Stimulated activated CD8-positive, alpha-beta memory T cell treated with anti-CD3 and anti-CD28 coated beads, Interleukin-2, amount 100 ng/mL, for 48 hours (primary cell): Measurements from ENCODE around the gene SLC26A11.

ENCODE experiments used
- DNase-seq, 2 donors: peaks; one replicate each; pipeline ENCODE4 v3.0.0-alpha.2; 2020; ENCODE audit warnings: low read depth in 2 of 2

SLC26A11 gene

GRCh38 chr17:80220054-80220735, at the start of gene SLC26A11, which contains the start of gene SGSH:
SLC26A11 (plus strand) TSS chr17:80220427; CDS start chr17:80221561, 1,134 bp downstream.
SGSH (minus strand) TSS chr17:80220333; CDS start chr17:80220313, 20 bp downstream.
- DNase-seq, result peak; percentile 63 to 64

GRCh38 chr17:80171681-80172080, 48.5 kb upstream of the SLC26A11 start:
- no peak for DNase-seq

GRCh38 chr17:80173126-80173525, 47.1 kb upstream of the SLC26A11 start:
- DNase-seq, result no peak

GRCh38 chr17:80173916-80174315, 46.3 kb upstream of the SLC26A11 start:
- no peak for DNase-seq

GRCh38 chr17:80176757-80177156, 43.5 kb upstream of the SLC26A11 start:
- no peak for DNase-seq

- DNase-seq, result no peak
Observed at GRCh38 chr17:80177986-80178595, 42.1 kb upstream of the SLC26A11 start.

- DNase-seq, result no peak
Observed at GRCh38 chr17:80180192-80180591, 40.0 kb upstream of the SLC26A11 start.

- no peak for DNase-seq
Observed at GRCh38 chr17:80181431-80181830, 38.8 kb upstream of the SLC26A11 start.

GRCh38 chr17:80182118-80182844, 37.9 kb upstream of the SLC26A11 start:
- no peak for DNase-seq

GRCh38 chr17:80182845-80183223, 37.4 kb upstream of the SLC26A11 start:
- DNase-seq, result no peak

- DNase-seq, result no peak
Observed at GRCh38 chr17:80183581-80184422, 36.4 kb upstream of the SLC26A11 start.

GRCh38 chr17:80184423-80184714, 35.9 kb upstream of the SLC26A11 start:
- no peak for DNase-seq

GRCh38 chr17:80185968-80186367, 34.3 kb upstream of the SLC26A11 start:
- no peak for DNase-seq

GRCh38 chr17:80187090-80187489, 33.1 kb upstream of the SLC26A11 start:
- DNase-seq, result no peak

GRCh38 chr17:80187515-80187941, 32.7 kb upstream of the SLC26A11 start:
- no peak for DNase-seq

- DNase-seq, result no peak
Observed at GRCh38 chr17:80189611-80190010, 30.6 kb upstream of the SLC26A11 start.

GRCh38 chr17:80190716-80191115, 29.5 kb upstream of the SLC26A11 start:
- no peak for DNase-seq

GRCh38 chr17:80191192-80191591, 29.0 kb upstream of the SLC26A11 start:
- DNase-seq, result no peak

- no peak for DNase-seq
Observed at GRCh38 chr17:80191865-80192661, 28.2 kb upstream of the SLC26A11 start.

GRCh38 chr17:80195141-80195540, 25.1 kb upstream of the SLC26A11 start:
- DNase-seq, result no peak
